ENCODE data around the gene MAP2K5.

MAP2K5 gene

GRCh38 chr15:67825881-67826716 is 283.6 kb downstream of the MAP2K5 start:
- no peak for TF ChIP-seq CTCF (conservative IDR thresholded peaks at IDR 0.05)
- no peak overlapping the region for H3K27ac ChIP-seq

GRCh38 chr15:67826717-67827561 is 284.4 kb downstream of the MAP2K5 start:
- TF ChIP-seq CTCF (conservative IDR thresholded peaks at IDR 0.05), result no peak
- no peak overlapping the region for H3K27ac ChIP-seq

GRCh38 chr15:67827562-67828277 is 285.2 kb downstream of the MAP2K5 start:
- H3K27ac ChIP-seq, result no peak overlapping the region
- TF ChIP-seq CTCF (conservative IDR thresholded peaks at IDR 0.05), result no peak

DNA sequence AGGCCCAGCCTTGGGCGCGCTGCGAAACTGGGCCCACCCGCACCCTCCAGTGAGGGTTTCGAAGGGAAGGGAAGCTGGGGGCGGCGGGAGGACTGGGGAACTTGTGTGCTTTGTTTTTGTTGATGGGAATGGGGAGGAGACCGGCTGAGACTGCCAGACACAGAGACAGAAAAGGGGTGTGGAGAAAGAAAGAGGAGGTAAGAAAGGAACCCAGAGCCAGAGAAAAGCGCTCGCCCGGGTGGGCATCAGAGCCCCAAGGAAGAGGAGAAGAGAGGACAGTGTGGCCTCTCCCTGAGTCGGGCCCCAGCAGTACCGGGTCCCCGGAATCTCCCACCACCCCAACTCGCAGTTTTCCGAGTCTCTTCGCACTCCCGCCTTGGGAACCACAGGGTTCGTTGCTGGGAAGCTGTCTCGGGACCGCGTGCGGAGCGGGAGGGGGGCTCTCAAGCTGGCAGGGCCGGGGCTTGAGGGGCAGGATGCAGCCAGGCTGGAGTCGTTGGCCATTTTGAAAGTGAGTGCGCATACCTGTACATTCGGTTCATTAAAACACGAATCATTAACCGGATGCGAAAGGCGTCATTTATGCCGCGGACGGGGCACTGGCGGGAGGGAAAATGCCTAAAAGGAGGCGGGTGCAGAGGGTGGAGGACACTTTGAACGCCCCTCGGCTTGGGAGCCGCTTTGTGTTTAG is 285.9 kb downstream of the MAP2K5 start:
- TF ChIP-seq CTCF (conservative IDR thresholded peaks at IDR 0.05), result no peak
- no peak overlapping the region for H3K27ac ChIP-seq

- no peak for TF ChIP-seq CTCF (conservative IDR thresholded peaks at IDR 0.05)
- H3K27ac ChIP-seq, result no peak overlapping the region
These were observed 286.6 kb downstream of the MAP2K5 start for GRCh38 chr15:67828969-67829646.

- no peak for TF ChIP-seq CTCF (conservative IDR thresholded peaks at IDR 0.05)
- H3K27ac ChIP-seq, result no peak overlapping the region
These were observed 287.4 kb downstream of the MAP2K5 start for GRCh38 chr15:67829647-67830504.
